GM18858 (cell line): ENCODE results near the gene DENND1B.
"Not testable (repeated sequence)": the region's sequence is repeated elsewhere in the genome, so short reads cannot be mapped to it uniquely, and the experiment has no call there.

Experiments
- ATAC-seq: cut with Tn5 transposase; IDR thresholded peaks from one replicate; pipeline ENCODE4 v1.9.1; 2021; ENCODE audit not compliant: unreplicated experiment

DENND1B gene

GRCh38 chr1:197572169-197572568 is 203.1 kb downstream of the DENND1B start:
- ATAC-seq, result no peak

- ATAC-seq, result no peak
Observed at GRCh38 chr1:197567442-197567841, 207.8 kb downstream of the DENND1B start.

GRCh38 chr1:197561041-197561440 is 214.2 kb downstream of the DENND1B start:
- no peak for ATAC-seq

- no peak for ATAC-seq
Observed at GRCh38 chr1:197559655-197560054, 215.6 kb downstream of the DENND1B start.

- ATAC-seq, result no peak
Observed at GRCh38 chr1:197559244-197559643, 216.0 kb downstream of the DENND1B start.

- no peak for ATAC-seq
Observed at GRCh38 chr1:197557302-197557701, 218.0 kb downstream of the DENND1B start.

GRCh38 chr1:197553281-197553680 is 222.0 kb downstream of the DENND1B start:
- ATAC-seq, result no peak

- ATAC-seq, result no peak
Observed at GRCh38 chr1:197546989-197547388, 228.3 kb downstream of the DENND1B start.

GRCh38 chr1:197544553-197544952 is 230.7 kb downstream of the DENND1B start:
- ATAC-seq, result no peak

- ATAC-seq, result no peak
Observed at GRCh38 chr1:197544130-197544529, 231.2 kb downstream of the DENND1B start.

GRCh38 chr1:197541411-197541810 is 233.9 kb downstream of the DENND1B start:
- no peak for ATAC-seq

- ATAC-seq, result peak; percentile 52
Observed at GRCh38 chr1:197526736-197527371, 248.4 kb downstream of the DENND1B start.

- peak; percentile 72 for ATAC-seq
Observed at GRCh38 chr1:197521118-197521739, 254.1 kb downstream of the DENND1B start.

- no peak for ATAC-seq
Observed at GRCh38 chr1:197519741-197520334, 255.4 kb downstream of the DENND1B start.

GRCh38 chr1:197515421-197515820 is 259.9 kb downstream of the DENND1B start:
- no peak for ATAC-seq

GRCh38 chr1:197510691-197511378 is 264.4 kb downstream of the DENND1B start:
- no peak for ATAC-seq

GRCh38 chr1:197496722-197497121 is 278.6 kb downstream of the DENND1B start:
- no peak for ATAC-seq

- ATAC-seq, result not testable (repeated sequence)
Observed at GRCh38 chr1:197491505-197491904, 283.8 kb downstream of the DENND1B start.

- no peak for ATAC-seq
Observed at GRCh38 chr1:197486946-197487345, 288.3 kb downstream of the DENND1B start.

- ATAC-seq, result no peak
Observed at GRCh38 chr1:197485790-197486189, 289.5 kb downstream of the DENND1B start.

GRCh38 chr1:197481101-197481500 is 294.2 kb downstream of the DENND1B start:
- no peak for ATAC-seq

- ATAC-seq, result no peak
Observed at GRCh38 chr1:197480446-197480845, 294.8 kb downstream of the DENND1B start.
